ENCODE data around the gene MPC2. TPM values are rescaled to one million over a fixed set of nuclear protein-coding genes. Genes with fewer than 3 reads are reported as not detected.

The MPC2 gene
- total and polyA plus RNA-seq, 5 experiments from 2014 or later = 31.2 to 92.3 (median 77.5) TPM

DNA sequence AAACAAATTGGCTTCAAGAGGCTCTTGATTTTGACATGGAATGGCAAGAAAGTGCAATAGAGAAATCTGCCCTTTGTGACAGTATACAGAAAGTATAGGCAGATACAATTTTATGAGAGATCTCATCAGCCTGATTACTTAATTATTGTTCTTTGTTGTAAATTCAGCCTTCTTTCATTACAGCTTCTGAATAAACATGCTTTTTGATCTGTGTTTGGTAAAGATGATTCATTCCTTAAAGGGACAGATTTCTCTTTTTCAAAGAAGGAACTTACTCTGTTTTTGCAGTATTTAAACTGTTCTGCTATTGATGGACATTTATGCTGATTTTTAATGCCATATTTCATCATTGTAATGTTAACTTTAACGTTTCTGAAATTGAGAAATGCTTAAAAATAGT is 13.7 kb upstream of the MPC2 start:
- H3K4me1 Mint-ChIP-seq = peaks cover 21 to 43% (median 40%) of the 10 kb centered on the region in 4 donors
- ATAC-seq (no peak), DNase-seq (no peak)
- POLR2A ChIA-PET = no interaction called here
- H3K9me3 Mint-ChIP-seq = no peaks in the 10 kb centered on the region
- no peaks in the 10 kb centered on the region for H3K27me3 Mint-ChIP-seq
- peaks cover 8 to 47% (median 27%) of the 10 kb centered on the region in 3 donors for H3K36me3 Mint-ChIP-seq
- peak overlapping the region in 1 of 10 donors; percentile 4 for H3K4me3 Mint-ChIP-seq
- H3K27ac Mint-ChIP-seq = peak overlapping the region in 1 of 10 donors; percentile 38

DNA sequence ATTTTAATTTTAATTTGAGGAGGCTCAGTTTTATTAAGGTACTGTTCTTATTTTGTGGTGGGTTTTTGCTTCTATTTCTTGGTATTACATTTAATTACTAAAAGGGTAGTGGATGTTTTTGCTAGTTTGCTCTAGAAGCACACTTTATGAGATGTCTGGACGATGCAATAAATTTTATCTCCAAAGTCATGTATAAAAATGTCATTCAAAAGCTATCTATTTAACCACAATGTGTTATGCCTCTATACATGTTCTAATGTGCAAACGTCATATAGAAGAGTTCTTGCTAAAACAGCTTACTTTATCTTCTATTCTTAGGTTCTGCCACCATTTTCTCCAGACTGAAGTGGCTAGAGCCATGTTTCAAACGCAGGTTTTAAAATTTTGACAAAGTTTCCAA is 12.9 kb upstream of the MPC2 start:
- peaks cover 0 to 2% (median 0%) of the 10 kb centered on the region in 9 donors for H3K9me3 Mint-ChIP-seq
- H3K4me3 Mint-ChIP-seq = no peak overlapping the region
- no peak overlapping the region for H3K27ac Mint-ChIP-seq
- peaks cover 8 to 40% (median 24%) of the 10 kb centered on the region in 3 donors for H3K36me3 Mint-ChIP-seq
- POLR2A ChIA-PET = no interaction called here
- DNase-seq = no peak
- no peak for ATAC-seq
- H3K27me3 Mint-ChIP-seq = no peaks in the 10 kb centered on the region
- H3K4me1 Mint-ChIP-seq = peaks cover 26 to 49% (median 45%) of the 10 kb centered on the region in 4 donors

DNA sequence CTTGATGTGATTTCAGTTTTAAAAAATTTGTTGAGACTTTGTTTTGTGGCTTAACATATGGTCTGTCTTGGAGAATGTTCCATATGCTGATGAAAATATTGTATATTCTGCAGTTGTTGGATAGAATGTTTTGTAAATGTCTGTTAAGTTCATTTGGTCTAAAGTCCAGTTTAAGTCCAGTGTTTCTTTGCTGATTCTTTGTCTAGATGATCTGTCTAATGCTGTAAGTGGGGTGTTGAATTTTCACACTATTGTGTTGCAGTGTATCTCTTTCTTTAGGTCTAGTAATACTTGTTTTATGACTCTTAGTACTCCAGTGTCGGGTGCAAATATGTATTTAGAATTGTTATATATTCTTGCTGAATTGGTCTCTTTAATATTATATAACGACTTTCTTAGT is 10.9 kb upstream of the MPC2 start:
- H3K4me3 Mint-ChIP-seq = peak overlapping the region in 6 of 10 donors; percentile 4 to 33 (median 12)

DNA sequence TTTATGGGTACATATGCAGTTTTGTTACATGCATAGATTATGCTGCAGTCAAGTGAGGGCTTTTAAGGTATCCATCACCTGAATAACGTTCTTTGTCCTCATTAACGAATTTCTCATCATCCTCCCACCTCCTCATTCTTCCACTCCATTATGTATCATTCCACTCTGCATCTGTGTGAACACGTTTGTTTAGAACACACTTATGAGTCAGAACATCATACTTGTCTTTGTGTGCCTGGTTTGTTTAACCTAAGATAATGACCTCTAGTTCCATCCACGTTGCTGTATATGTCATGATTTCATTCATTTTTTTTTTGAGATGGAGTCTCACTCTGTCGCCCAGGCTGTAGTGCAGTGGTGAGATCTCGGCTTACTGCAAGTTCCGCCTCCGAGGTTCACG is 6.7 kb upstream of the MPC2 start:
- peaks cover 0 to 19% (median 10%) of the 10 kb centered on the region in 3 donors for H3K36me3 Mint-ChIP-seq
- POLR2A ChIA-PET = no interaction called here
- peaks cover 27 to 46% (median 43%) of the 10 kb centered on the region in 4 donors for H3K4me1 Mint-ChIP-seq
- ATAC-seq (no peak), DNase-seq (no peak)
- H3K27ac Mint-ChIP-seq = peak overlapping the region in 2 of 10 donors; percentile 3 to 36
- no peaks in the 10 kb centered on the region for H3K27me3 Mint-ChIP-seq
- H3K9me3 Mint-ChIP-seq = peaks cover 0 to 10% (median 0%) of the 10 kb centered on the region in 9 donors
- H3K4me3 Mint-ChIP-seq = no peak overlapping the region

More for the DNA sequence above, 10.9 kb upstream of the MPC2 start:
- Mint-ChIP-seq H3K9me3 (peaks cover 0 to 10% (median 0%) of the 10 kb centered on the region in 9 donors), H3K27ac (peak overlapping the region in 1 of 10 donors; percentile 76), H3K27me3 (no peaks in the 10 kb centered on the region), H3K4me1 (peaks cover 32 to 55% (median 48%) of the 10 kb centered on the region in 4 donors), H3K36me3 (peaks cover 4 to 36% (median 14%) of the 10 kb centered on the region in 3 donors)
- POLR2A ChIA-PET = no interaction called here
- ATAC-seq = no peak
- no peak for DNase-seq

DNA sequence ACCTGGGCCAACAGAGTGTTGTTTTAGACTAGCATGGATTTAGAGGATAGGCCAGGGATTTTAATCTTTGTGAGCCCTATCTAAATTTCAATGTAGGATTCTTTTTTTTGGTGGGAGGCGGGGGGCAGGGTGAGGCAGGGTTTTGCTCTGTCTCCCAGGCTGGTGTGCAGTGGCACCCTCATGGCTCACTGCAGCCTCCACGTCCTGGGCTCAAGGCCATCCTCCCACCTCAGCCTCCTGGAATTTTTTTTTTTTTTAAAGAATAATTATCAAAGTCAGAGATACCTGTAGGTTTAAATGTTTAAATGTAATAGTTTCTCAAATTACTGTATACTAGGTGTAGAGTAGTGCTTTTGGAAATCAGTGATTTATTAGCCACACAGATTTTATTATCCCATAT is 3.4 kb upstream of the MPC2 start:
- Mint-ChIP-seq H3K4me3 (no peak overlapping the region), H3K4me1 (peaks cover 21 to 38% (median 28%) of the 10 kb centered on the region in 4 donors), H3K27ac (no peak overlapping the region), H3K27me3 (no peaks in the 10 kb centered on the region), H3K9me3 (peaks cover 0 to 10% (median 0%) of the 10 kb centered on the region in 9 donors), H3K36me3 (peaks cover 5 to 19% (median 9%) of the 10 kb centered on the region in 3 donors)
- DNase-seq (no peak), ATAC-seq (no peak)
- POLR2A ChIA-PET = no interaction called here

DNA sequence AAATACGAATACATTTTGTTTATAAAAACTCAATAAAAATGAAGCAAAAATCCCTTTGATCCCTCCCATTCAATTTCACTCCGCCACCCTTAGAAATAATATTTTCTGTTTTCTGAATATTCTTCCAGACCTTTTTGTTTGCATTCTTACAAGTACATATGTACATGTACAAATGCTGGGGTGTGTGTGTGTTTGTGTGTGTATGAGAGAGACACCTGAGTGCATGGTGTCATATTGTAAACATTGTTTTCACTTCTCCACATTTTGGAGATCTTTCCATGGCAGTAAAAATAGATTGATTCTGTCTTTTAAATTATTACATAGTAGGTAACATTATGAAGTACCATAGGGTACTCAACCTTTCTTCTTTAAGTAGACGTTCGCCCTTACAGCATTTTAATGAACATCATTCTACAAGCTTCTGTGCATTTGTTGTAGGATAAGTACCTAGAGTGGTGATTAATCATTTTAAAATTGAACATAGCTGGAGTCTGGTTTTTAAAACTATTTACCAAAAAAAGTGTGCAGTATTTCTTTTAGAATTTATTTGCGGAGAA is 1.3 kb upstream of the MPC2 start:
- no peaks in the 10 kb centered on the region for H3K9me3 Mint-ChIP-seq
- DNase-seq (no peak), ATAC-seq (no peak)
- H3K4me3 Mint-ChIP-seq = peak overlapping the region; percentile 82 to 99 (median 94)
- H3K27me3 Mint-ChIP-seq = no peaks in the 10 kb centered on the region
- peaks cover 20 to 52% (median 38%) of the 10 kb centered on the region in 4 donors for H3K4me1 Mint-ChIP-seq
- H3K27ac Mint-ChIP-seq = peak overlapping the region in 9 of 10 donors; percentile 58 to 100 (median 97)
- POLR2A ChIA-PET = no interaction called here
- H3K36me3 Mint-ChIP-seq = peaks cover 5 to 8% (median 5%) of the 10 kb centered on the region in 3 donors

DNA sequence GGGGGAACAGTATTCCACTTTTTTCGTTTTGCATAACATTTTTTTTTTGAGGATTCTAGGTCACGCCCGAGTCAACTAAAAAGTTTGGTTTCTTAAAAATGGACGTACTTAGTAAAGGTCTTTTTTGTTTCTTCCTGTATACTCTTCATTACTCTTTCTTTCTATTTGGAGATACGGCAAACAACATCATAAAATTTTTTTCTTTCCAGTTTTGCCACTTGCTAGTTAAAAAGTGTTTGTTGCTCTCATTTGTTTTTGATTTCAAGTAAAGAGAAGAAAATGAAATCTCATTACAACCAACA is 788 bp upstream of the MPC2 start:
- Mint-ChIP-seq H3K9me3 (no peaks in the 10 kb centered on the region), H3K4me3 (peak overlapping the region; percentile 82 to 99 (median 94)), H3K36me3 (peaks cover 5 to 7% (median 5%) of the 10 kb centered on the region in 3 donors), H3K27ac (peak overlapping the region; percentile 93 to 100 (median 98)), H3K4me1 (peaks cover 20 to 57% (median 40%) of the 10 kb centered on the region in 4 donors), H3K27me3 (no peaks in the 10 kb centered on the region)
- DNase-seq (no peak), ATAC-seq (no peak)
- POLR2A ChIA-PET = interaction anchor here (1.4 to 2.4 kb wide), 2 partner anchors 382 to 718 kb away, joined by 4 to 11 read pairs; partner anchors contain the start of gene POU2F1

DNA sequence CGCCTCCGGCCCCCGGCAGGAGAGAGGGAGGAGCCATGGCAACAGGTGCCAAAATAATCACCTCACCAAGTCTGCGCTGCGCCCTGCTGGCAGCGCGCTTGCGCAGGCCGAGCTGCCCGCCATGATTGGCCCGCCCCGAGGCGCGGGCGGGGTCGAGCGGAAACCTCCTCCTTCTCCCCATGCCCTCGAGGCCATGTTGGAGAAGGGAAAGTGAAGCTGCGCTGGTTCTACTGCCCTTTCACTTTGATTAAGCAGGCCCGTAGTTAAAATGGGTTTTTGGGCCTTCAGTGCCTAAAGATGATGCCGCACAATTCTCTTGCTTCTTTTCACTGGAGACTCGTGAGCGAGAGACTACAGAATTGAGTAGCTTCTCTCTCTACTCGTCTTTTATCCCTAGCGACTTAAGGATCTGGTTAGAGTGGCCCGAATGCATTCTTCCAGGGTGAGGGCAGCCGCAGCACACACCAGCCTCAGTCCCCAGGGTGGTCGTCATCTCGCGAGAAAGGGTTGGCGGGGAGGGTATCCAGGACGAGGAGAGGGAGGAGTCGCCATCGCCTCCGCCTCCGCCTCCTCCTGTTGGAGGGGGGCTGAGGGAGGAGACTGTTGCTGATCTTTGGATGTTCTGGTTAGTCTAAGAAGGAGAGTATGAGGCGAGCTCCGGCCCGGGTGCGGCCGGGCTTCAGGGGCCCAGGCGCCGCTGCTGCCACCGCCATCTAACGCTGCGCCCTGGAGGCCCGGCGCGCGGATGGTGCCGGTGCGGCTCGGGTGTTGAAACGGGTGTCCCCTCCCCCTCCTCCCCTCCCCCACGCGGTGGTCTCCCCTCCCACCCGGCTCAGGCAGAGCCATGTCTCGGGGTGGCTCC is 573 bp downstream of the MPC2 start, which contains the start of gene DCAF6:
DCAF6 (plus strand) TSS at position 616 of the 862 bp plus-strand sequence; CDS start at position 845, 229 bp downstream.
- Mint-ChIP-seq H3K27ac (peak within 1 kb of the TSS; percentile 93 to 100 (median 99)), H3K27me3 (no peaks in the 10 kb centered on the region), H3K4me1 (peaks cover 20 to 52% (median 34%) of the 10 kb centered on the region in 4 donors), H3K4me3 (peak within 1 kb of the TSS; percentile 82 to 99 (median 94)), H3K36me3 (peaks cover 0 to 5% (median 2%) of the 10 kb centered on the region in 3 donors), H3K9me3 (no peaks in the 10 kb centered on the region)
- POLR2A ChIA-PET = interaction anchor here (0.6 to 2.4 kb wide), 16 partner anchors 9 to 1957 kb away, joined by 3 to 11 read pairs (median 3); partner anchors contain the start of genes BLZF1, NME7, POU2F1 and SCYL3
- DNase-seq = peak; percentile 93 to 99 (median 98)
- ATAC-seq = peak; percentile 75 to 77

DNA sequence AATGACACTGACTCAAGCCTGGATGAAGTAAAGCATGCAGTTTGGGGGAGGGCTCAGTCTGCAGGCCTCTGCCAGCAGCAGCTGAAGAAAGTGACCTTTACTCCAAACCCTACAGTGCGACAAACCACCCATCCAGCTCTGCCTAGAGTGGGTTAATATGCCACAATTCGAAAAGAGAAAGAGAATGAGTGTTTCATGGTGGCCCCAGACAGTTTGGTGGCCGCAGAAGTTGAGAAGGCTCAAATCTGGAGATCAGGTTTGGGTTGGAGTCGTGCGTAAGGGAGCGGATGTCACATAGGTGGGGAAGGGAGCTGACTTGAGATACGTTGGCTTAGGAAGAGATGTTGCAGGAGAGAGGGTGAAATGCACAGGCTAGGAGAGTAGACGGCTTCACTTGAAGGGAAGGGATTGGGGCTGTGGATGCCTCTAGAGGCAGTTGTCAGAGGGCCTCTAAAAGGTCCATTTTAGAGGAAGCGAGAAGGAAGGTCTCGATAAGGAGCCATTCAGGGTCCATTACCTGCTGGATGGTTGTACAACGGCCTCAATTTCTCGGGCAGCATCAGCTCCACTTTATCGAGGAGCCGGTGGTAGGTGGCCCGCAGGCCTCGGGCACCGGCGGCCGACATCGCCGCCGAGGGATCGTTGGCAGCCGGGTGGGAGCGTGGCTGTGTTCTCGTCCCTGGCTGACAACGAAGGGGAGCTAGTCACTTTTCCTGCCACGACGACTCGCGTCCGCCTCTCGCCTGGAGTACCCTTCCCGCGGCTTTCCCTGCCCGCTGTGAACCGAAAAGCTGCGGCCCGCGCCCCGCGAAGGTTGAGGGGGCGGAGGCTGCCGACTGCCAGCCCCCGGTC is 1.4 kb downstream of the MPC2 start:
- POLR2A ChIA-PET = interaction anchor here (0.5 to 2.4 kb wide), 13 partner anchors 10 to 1958 kb away, joined by 3 to 11 read pairs (median 3); partner anchors contain the start of genes BLZF1, NME7, POU2F1 and SCYL3
- H3K27ac Mint-ChIP-seq = peak overlapping the region; percentile 93 to 100 (median 99)
- peaks cover 0 to 5% (median 2%) of the 10 kb centered on the region in 3 donors for H3K36me3 Mint-ChIP-seq
- peak overlapping the region; percentile 82 to 99 (median 94) for H3K4me3 Mint-ChIP-seq
- ATAC-seq (peak; percentile 7 to 11), DNase-seq (peak in 5 of 10 donors; percentile 4 to 65 (median 22))
- no peaks in the 10 kb centered on the region for H3K9me3 Mint-ChIP-seq
- H3K4me1 Mint-ChIP-seq = peaks cover 20 to 44% (median 33%) of the 10 kb centered on the region in 4 donors
- H3K27me3 Mint-ChIP-seq = no peaks in the 10 kb centered on the region

DNA sequence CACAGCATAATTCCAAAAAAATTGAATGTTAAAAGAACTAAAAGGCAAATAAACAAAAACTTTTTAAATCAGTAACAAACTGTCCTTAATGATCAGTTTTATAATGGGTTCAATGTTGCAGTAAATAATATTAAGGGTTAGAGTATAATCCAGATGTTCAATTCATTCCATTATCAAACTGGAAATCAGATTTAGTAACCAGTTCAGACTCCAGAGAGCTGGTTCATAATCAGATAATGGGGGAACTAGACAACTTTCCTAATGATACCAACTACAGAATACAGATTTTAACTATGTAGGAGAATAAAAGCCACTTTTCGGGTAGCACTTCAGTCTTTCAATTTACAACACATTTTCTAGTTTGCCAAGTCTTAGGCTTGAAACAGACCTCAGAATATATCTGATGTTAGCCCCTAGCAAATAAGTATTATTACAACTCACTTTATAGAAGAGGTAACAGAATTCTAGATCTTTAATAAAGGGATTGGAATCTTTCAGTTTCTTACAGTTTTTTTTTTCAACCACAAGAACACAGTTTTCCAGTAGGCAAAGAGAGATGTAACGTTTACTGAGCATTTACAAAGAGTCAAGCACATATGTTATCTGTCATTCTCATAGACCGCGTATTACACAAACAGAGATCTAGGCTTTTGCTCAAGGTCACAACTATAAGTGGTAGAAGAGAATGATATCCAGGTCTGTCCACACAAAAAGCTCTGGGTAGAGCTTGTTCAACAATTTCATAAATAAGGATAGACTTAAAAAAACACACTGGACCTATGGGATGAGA is 2.3 kb downstream of the MPC2 start:
- H3K4me3 Mint-ChIP-seq = peak overlapping the region; percentile 82 to 99 (median 94)
- POLR2A ChIA-PET = interaction anchor here (0.5 to 1.9 kb wide), 3 partner anchors 68 to 291 kb away, joined by 5 to 9 read pairs (median 5); partner anchors contain the start of gene SFT2D2
- H3K27me3 Mint-ChIP-seq = no peaks in the 10 kb centered on the region
- H3K9me3 Mint-ChIP-seq = no peaks in the 10 kb centered on the region
- peaks cover 20 to 49% (median 34%) of the 10 kb centered on the region in 4 donors for H3K4me1 Mint-ChIP-seq
- peaks cover 0 to 5% (median 2%) of the 10 kb centered on the region in 3 donors for H3K36me3 Mint-ChIP-seq
- ATAC-seq = no peak
- DNase-seq = no peak
- H3K27ac Mint-ChIP-seq = peak overlapping the region; percentile 93 to 100 (median 98)

DNA sequence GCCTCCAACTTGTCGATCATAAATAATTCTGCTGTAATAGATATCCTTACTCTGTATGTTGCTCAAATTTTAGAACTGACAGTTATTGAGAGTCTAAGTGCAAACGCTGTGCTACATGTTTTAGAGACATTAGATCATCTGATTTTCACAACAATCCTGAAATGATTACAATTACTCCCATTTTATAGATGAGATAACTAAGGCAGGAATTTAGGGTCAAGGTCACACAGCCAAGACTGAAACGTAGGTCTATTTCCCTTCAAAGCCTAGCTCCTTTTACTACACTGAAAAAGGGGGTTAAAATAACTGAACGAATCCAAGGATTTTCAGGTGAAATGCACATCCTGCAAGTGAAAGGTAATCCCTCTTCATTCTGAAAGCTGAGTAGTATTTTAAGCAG is 3.1 kb downstream of the MPC2 start:
- Mint-ChIP-seq H3K4me1 (peaks cover 20 to 48% (median 34%) of the 10 kb centered on the region in 4 donors), H3K36me3 (peaks cover 0 to 5% (median 2%) of the 10 kb centered on the region in 3 donors), H3K9me3 (no peaks in the 10 kb centered on the region), H3K27me3 (no peaks in the 10 kb centered on the region), H3K27ac (peak overlapping the region in 2 of 10 donors; percentile 17 to 18), H3K4me3 (peak overlapping the region in 7 of 10 donors; percentile 20 to 99 (median 82))
- POLR2A ChIA-PET = interaction anchor here (0.5 kb wide), 1 partner anchor 67 kb away, joined by 5 read pairs; no protein-coding TSS in a partner anchor
- ATAC-seq = no peak
- no peak for DNase-seq
